ENCODE results near the gene DPM3.

Gene DPM3

DNA sequence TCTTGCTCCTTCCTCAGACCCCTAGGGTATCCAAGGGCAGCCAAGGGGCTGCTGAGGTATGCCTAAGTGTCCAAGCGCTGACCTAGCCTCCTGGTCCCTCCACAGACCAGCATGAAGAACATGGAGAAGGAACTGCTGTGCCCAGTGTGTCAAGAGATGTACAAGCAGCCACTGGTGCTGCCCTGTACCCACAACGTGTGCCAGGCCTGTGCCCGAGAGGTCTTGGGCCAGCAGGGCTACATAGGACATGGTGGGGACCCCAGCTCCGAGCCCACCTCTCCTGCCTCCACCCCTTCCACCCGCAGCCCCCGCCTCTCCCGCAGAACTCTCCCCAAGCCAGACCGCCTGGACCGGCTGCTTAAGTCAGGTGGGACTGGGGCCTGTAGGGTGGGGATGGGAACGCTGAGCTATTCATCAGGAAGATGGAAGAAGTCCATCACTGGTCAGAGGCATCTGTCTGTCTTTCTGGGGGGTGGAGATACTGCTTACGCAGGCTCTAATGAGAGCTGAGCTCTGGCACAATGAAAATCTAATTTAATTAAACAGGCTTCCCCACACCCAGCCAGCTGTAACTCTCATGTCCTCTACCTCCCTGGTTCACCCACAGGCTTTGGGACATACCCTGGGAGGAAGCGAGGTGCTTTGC lies 35.1 kb upstream of the DPM3 start:
- no peak for DNase-seq (ENCODE audit: low read depth in 1 of 2, low spot score in 1 of 2)
- Histone ChIP-seq H3K27ac (replicated peaks) (no peak overlapping the region), H3K4me3 (replicated peaks; ENCODE audit: insufficient read depth, low read length) (no peak overlapping the region), H3K27me3 (ENCODE audit: insufficient read depth, poor library complexity, severe bottlenecking) (no peaks in the 10 kb centered on the region)
- TF ChIP-seq, protein P1, sequence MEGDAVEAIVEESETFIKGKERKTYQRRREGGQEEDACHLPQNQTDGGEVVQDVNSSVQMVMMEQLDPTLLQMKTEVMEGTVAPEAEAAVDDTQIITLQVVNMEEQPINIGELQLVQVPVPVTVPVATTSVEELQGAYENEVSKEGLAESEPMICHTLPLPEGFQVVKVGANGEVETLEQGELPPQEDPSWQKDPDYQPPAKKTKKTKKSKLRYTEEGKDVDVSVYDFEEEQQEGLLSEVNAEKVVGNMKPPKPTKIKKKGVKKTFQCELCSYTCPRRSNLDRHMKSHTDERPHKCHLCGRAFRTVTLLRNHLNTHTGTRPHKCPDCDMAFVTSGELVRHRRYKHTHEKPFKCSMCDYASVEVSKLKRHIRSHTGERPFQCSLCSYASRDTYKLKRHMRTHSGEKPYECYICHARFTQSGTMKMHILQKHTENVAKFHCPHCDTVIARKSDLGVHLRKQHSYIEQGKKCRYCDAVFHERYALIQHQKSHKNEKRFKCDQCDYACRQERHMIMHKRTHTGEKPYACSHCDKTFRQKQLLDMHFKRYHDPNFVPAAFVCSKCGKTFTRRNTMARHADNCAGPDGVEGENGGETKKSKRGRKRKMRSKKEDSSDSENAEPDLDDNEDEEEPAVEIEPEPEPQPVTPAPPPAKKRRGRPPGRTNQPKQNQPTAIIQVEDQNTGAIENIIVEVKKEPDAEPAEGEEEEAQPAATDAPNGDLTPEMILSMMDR (IDR thresholded peaks at IDR 0.05; ENCODE audit: insufficient read depth, low read length) = no peak
- TF ChIP-seq, protein P2, sequence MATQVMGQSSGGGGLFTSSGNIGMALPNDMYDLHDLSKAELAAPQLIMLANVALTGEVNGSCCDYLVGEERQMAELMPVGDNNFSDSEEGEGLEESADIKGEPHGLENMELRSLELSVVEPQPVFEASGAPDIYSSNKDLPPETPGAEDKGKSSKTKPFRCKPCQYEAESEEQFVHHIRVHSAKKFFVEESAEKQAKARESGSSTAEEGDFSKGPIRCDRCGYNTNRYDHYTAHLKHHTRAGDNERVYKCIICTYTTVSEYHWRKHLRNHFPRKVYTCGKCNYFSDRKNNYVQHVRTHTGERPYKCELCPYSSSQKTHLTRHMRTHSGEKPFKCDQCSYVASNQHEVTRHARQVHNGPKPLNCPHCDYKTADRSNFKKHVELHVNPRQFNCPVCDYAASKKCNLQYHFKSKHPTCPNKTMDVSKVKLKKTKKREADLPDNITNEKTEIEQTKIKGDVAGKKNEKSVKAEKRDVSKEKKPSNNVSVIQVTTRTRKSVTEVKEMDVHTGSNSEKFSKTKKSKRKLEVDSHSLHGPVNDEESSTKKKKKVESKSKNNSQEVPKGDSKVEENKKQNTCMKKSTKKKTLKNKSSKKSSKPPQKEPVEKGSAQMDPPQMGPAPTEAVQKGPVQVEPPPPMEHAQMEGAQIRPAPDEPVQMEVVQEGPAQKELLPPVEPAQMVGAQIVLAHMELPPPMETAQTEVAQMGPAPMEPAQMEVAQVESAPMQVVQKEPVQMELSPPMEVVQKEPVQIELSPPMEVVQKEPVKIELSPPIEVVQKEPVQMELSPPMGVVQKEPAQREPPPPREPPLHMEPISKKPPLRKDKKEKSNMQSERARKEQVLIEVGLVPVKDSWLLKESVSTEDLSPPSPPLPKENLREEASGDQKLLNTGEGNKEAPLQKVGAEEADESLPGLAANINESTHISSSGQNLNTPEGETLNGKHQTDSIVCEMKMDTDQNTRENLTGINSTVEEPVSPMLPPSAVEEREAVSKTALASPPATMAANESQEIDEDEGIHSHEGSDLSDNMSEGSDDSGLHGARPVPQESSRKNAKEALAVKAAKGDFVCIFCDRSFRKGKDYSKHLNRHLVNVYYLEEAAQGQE (IDR thresholded peaks at IDR 0.05; ENCODE audit: insufficient replicate concordance, low read depth) = no peak
- TF ChIP-seq GABPA (IDR thresholded peaks at IDR 0.05; ENCODE audit: low read depth) (no peak), POLR2AphosphoS5 (IDR thresholded peaks at IDR 0.05; ENCODE audit: low read depth) (no peak), SPI1 (IDR thresholded peaks at IDR 0.05; ENCODE audit: borderline replicate concordance, low read depth) (no peak)

DNA sequence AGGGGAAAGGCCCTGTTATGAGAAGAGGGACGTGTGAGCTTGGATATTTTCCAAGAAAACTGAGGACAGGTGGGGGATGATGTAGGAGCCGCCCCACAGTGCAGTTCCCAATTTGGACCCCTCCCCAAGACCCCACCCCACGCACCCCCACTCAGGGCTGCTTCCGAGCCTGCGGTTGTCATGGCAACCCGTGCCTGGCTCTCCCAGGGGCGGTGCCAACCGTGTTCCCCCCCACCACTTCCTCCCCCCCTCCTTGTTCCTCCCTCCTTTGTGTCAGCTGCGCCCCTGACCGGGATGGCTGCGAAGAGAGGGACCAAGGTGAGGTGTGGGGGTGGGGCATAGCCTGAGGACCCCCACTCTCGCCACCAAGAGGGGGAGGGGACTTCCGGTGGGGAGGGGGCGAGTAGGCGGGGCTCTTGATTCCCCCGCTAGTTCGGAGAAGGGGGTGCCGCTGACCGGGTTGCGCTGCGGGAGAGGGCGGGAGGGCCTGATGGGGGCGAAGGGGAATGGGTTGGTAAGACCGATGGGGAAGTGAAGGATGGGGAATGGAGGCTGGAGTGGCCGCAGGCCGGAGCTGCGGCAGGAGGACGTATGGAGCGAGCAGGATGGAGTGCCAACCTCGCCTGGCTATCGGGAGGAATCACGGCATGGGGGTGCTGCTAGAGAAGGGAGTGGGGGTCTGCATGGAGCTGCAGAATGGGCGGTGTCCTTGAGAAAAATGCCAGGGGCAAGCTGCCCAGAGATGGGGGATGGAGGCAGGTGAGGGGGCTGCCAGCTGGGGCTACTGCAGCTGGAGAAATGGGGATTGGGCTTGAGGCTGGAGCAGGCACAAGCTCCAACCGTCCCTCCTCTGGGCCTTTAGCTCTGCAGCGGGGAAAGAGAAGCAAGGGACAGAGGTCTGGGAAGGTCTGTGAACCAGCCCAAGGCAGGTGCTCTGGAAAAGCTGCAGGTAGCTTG lies 34.3 kb upstream of the DPM3 start:
- peak; percentile 24; the same call in 1 of the 2 replicates for TF ChIP-seq SPI1 (IDR thresholded peaks at IDR 0.05; ENCODE audit: borderline replicate concordance, low read depth)
- TF ChIP-seq, protein P1 (IDR thresholded peaks at IDR 0.05; ENCODE audit: insufficient read depth, low read length) = no peak
- DNase-seq (ENCODE audit: low read depth in 1 of 2, low spot score in 1 of 2) = no peak
- H3K4me3 ChIP-seq (replicated peaks; ENCODE audit: insufficient read depth, low read length) = no peak overlapping the region; the same call in 1 of the 2 replicates
- H3K27me3 ChIP-seq (ENCODE audit: insufficient read depth, poor library complexity, severe bottlenecking) = no peaks in the 10 kb centered on the region
- H3K27ac ChIP-seq (replicated peaks) = no peak overlapping the region

DNA sequence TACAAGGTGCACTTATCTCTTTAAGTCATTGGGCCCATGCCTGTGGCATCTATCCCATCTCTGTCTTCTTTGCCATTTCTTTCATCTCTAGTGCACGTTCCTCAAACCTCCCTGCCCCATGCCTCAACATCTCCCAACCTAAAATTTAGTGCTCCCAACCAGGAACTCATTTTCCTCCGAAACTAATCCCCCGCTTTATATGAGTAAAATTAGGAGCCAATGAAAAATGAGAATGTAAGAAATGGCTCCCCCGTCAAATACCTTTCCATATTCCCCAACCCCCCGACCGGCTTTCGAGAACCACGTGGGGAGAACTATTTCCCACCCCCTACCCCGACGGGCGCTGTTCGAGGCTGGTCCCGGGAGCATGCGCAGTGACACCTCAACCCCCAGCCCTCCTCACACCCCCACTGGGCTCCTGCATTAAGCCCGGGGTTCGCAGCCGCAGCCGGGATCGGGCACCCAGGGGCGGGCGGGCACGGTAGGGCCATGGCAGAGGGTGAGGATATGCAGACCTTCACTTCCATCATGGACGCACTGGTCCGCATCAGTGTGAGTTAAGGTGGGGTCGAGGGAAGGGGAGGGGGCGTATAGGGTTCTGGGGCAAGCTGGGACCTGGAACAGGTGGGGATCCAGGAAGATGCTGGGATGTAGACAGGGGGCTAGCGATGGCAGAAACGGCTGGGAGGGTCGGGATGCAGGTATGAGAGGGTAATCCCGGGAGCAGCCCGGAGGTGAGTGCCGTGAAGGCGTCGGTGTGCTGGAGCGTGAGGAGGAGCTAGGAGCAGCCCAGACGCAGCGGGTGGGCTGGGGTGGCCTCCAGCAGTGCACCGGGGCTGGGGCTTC lies 33.4 kb upstream of the DPM3 start, which contains the start of gene TRIM46:
TSS of gene TRIM46 (plus strand) at position 372 of the 846 bp plus-strand sequence. CDS start at position 490, 118 bp downstream.
- Histone ChIP-seq H3K27ac (replicated peaks) (peak within 1 kb of the TSS; percentile 93), H3K27me3 (ENCODE audit: insufficient read depth, poor library complexity, severe bottlenecking) (no peaks in the 10 kb centered on the region), H3K4me3 (replicated peaks; ENCODE audit: insufficient read depth, low read length) (peak within 1 kb of the TSS; percentile 94)
- no peak for TF ChIP-seq GABPA (IDR thresholded peaks at IDR 0.05; ENCODE audit: low read depth)
- TF ChIP-seq, protein P1 (IDR thresholded peaks at IDR 0.05; ENCODE audit: insufficient read depth, low read length) = no peak
- TF ChIP-seq SPI1 (IDR thresholded peaks at IDR 0.05; ENCODE audit: borderline replicate concordance, low read depth) = no peak
- no peak for TF ChIP-seq POLR2AphosphoS5 (IDR thresholded peaks at IDR 0.05; ENCODE audit: low read depth)
- peak in 1 of 2 experiments; percentile 34 for DNase-seq (ENCODE audit: low read depth in 1 of 2, low spot score in 1 of 2)
